Endothelial cell of umbilical vein (primary cell): ENCODE data around the gene CADPS.

Source experiments
- CTCF ChIP-seq, 2 donors: IDR thresholded peaks; 1 replicate in 1 of 2; 2 replicates in 1 of 2; pipeline ENCODE4 v1.5.1; 2011; ENCODE audit warnings: low read length in 2 of 2, mild to moderate bottlenecking in 2 of 2, moderate library complexity in 2 of 2, control low read depth in 1 of 2, inconsistent platforms in 1 of 2, low read depth in 1 of 2; ENCODE audit not compliant: insufficient read depth in 1 of 2; ENCODE audit errors: extremely low read depth in 1 of 2
- GATA2 ChIP-seq: IDR thresholded peaks from 2 replicates; pipeline ENCODE4 v1.7.0; 2011; ENCODE audit warnings: low read depth, mild to moderate bottlenecking, moderate library complexity, mixed read lengths, low read length; ENCODE audit not compliant: insufficient read length, insufficient read depth

GRCh38 chr3:62367763-62368195 is 507.4 kb downstream of the CADPS start:
- TF ChIP-seq CTCF (IDR thresholded peaks at IDR 0.05; ENCODE audit: extremely low read depth in 1 of 2, insufficient read depth in 1 of 2, low read depth in 1 of 2, low read length in 2 of 2) = no peak
- TF ChIP-seq GATA2 = no peak
